HG03442 (cell line): ENCODE measurements around the gene AZU1.
"Not testable (repeated sequence)": the region's sequence is repeated elsewhere in the genome, so short reads cannot be mapped to it uniquely, and the experiment has no call there.

Experiments used
- ATAC-seq: cut with Tn5 transposase; IDR thresholded peaks from one replicate; pipeline ENCODE4 v1.9.1; 2021; ENCODE audit warnings: mild to moderate bottlenecking, moderate library complexity; ENCODE audit not compliant: unreplicated experiment

The AZU1 gene

DNA sequence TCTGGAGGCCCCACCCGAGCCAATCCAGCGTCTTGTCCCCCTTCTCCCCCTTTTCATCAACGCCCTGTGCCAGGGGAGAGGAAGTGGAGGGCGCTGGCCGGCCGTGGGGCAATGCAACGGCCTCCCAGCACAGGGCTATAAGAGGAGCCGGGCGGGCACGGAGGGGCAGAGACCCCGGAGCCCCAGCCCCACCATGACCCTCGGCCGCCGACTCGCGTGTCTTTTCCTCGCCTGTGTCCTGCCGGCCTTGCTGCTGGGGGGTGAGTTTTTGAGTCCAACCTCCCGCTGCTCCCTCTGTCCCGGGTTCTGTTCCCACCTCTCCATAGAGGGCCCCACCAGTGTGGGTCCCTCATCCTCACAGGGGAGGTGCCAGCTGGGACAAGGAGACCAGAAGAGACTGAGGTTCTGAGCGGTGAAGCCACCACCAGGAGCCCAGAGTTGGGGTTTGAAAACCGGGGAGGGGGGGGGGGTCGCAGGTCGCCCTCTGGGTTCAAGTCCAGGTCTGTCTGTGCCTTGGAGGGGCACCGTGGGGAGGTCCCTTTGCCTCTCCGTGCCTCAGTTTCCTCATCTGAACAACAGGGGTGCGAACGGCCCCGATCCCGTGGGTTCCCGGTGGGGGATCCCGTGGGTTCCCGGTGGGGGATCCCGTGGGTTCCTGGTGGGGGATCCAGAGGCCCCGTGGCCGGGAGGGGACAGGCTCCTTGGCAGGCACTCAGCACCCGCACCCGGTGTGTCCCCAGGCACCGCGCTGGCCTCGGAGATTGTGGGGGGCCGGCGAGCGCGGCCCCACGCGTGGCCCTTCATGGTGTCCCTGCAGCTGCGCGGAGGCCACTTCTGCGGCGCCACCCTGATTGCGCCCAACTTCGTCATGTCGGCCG, 24.7 kb downstream of the AZU1 start, which contains the start of gene ELANE:
TSS of gene ELANE (plus strand) at position 168 of the 878 bp plus-strand sequence. CDS start at position 194, 26 bp downstream.
- no peak for ATAC-seq

DNA sequence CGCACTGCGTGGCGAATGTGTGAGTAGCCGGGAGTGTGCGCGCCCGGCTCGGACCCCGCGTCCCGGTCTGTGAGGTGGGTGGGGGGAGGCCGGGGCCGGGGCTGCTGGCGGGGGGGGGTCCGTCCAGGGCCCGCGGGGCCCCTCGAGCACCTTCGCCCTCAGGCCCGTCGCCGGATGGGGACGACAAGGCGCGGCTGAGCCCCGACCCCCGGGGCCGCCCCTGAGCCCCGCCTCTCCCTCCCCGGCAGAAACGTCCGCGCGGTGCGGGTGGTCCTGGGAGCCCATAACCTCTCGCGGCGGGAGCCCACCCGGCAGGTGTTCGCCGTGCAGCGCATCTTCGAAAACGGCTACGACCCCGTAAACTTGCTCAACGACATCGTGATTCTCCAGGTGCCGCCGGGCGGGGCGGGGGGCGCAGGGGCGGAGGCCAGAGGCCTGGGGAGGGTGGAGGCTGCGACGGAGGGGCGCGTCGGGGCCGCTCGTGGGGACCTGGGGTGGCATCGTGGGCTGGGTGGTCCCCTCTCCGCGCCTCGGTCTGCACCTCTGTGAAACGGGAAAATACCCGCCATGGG, 25.5 kb downstream of the AZU1 start:
- ATAC-seq = no peak

DNA sequence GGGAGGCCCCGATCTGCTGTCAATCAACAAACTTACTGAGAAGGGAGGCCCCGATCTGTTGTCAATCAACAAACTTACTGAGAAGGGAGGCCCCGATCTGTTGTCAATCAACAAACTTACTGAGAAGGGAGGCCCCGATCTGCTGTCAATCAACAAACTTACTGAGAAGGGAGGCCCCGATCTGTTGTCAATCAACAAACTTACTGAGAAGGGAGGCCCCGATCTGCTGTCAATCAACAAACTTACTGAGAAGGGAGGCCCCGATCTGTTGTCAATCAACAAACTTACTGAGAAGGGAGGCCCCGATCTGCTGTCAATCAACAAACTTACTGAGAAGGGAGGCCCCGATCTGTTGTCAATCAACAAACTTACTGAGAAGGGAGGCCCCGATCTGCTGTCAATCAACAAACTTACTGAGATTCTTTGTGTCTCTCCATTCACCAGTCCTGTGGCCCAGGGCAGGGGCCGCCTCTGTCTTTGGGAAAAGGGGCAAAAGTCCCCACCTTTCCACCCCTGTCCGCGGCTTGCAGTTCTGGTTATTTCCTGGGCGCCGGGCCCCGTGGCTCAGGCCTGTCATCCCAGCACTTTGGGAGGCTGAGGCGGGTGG, 26.1 kb downstream of the AZU1 start:
- ATAC-seq = not testable (repeated sequence)

DNA sequence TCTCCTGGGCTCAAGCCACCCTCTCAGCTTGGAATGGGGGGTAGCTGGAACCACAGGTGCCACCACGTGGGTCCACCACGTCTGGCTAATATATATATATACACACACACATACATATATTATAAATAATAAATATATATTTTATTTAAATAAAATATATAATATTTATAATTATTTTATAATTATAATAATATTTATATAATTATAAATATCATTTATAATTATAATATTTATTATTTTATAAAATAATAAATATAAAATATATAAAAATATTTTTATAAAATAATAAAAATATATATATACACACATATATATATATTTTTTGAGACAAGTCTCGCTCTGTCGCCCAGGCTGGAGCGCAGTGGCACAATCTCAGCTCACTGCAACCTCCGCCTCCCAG, 26.9 kb downstream of the AZU1 start:
- ATAC-seq = no peak

DNA sequence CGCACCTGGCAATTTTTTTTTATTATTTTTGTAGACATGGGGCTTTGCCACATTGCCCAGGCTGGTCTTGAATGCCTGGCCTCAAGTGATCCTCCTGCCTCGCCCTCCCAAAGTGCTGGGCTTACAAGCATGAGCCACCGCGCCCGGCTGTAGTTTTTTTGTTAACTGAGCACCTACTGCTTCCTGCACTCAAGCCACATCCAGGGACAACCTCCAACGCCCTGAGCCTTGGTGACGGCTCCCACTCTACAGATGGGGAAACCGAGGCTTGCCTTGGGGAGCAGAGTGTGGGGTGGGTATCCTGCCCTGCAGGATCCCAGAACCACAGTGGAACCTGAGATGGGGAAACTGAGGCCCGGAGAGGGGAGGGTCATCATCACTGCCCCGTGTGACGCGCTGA, 27.5 kb downstream of the AZU1 start:
- ATAC-seq = no peak

DNA sequence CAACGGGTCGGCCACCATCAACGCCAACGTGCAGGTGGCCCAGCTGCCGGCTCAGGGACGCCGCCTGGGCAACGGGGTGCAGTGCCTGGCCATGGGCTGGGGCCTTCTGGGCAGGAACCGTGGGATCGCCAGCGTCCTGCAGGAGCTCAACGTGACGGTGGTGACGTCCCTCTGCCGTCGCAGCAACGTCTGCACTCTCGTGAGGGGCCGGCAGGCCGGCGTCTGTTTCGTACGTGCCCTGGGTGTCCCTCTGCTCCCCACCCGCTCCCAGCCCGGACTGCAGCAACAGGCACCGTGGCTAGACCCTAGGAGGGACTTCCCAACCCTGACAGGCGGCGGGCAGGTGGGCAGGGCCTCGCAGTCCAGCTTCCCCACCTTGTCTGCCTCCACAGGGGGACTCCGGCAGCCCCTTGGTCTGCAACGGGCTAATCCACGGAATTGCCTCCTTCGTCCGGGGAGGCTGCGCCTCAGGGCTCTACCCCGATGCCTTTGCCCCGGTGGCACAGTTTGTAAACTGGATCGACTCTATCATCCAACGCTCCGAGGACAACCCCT, 28.0 kb downstream of the AZU1 start:
- no peak for ATAC-seq

DNA sequence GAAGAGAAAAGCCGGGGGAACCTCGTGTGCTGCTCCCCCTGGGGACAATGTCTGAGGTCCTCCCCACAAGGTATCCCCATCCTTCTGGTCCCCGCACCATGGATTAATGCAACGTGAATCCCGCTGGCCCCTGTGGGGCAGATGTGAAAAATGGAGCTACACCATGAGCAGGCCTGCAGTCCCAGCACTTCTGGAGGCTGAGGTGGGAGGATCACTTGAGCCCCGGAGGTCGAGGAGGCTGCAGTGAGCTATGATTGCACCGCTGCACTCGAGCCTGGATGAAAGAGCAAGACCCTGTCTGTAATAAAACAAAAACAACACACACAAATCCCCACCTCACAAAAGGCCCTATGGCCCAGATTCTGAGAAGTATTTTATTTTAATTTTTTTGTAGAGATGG, 30.6 kb downstream of the AZU1 start:
- no peak for ATAC-seq

DNA sequence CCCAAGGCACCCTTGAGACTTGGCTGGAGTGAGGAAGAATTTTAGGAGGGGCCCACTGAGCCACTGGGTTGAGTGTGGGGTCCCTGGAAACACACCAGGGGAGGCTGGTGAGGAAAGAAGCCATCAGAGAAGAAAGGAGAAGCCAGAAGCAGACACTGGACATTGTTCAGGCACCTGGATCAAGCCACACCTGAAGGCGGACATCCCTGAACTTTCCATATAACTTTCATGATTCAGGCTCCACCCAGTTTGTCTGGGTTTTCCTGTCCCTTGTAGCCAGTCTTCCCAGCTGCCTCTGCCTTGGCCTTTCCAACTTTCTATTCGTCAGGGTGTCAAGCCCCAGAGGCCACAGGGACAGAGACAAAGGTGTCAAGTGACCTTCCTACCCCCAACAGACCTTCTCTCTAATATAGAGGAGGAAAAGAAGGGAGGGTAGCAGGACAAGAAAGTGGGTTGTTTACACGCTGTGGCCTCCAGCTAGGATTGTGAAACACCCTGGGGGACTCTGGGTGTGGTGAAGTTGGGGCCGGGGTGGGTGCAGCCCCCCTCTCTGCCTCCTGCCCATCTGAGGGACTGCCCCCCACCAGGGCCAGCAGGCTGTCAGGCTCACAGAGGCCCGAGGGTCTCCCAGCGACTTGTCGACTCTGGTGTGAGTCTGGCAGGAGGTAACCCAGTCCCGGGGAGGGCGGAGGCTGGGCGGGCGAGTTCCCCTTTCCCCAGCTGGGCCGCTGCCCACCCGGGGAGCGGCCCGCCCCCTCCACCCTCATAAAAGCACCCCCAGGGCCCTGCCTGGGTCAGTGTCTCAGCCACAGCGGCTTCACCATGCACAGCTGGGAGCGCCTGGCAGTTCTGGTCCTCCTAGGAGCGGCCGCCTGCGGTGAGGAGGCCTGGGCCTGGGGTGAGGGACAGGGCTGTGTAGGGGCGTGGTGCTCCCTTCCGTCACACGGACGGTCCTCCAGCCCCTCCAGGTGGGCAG, 31.5 kb downstream of the AZU1 start, which contains the start of gene CFD:
TSS of gene CFD (plus strand) at position 797 of the 976 bp plus-strand sequence. CDS start at position 823, 26 bp downstream.
- no peak for ATAC-seq

DNA sequence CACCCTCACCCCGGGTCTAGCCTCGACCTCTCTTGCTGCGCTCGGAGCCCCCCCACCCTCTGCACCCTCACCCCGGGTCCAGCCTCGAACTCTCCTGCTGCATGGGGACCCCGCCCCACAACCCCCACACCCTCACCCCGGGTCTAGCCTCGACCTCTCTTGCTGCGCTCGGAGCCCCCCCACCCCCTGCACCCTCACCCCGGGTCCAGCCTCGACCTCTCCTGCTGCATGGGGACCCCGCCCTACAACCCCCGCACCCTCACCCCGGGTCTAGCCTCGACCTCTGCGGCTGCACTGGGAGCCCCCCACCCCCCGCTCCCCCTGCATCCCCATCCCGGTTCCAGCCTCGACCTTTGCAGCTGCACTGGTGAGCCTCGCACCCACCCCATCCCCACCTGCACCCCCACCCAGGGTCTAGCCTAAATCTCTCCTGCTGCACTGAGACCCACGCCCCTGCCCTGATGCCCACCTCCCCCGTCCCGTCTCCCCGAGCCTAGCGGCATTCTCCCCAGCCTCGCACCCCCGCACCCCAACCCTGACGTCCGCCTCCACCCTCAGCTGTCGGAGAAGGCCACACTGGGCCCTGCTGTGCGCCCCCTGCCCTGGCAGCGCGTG, 33.6 kb downstream of the AZU1 start:
- ATAC-seq = no peak

DNA sequence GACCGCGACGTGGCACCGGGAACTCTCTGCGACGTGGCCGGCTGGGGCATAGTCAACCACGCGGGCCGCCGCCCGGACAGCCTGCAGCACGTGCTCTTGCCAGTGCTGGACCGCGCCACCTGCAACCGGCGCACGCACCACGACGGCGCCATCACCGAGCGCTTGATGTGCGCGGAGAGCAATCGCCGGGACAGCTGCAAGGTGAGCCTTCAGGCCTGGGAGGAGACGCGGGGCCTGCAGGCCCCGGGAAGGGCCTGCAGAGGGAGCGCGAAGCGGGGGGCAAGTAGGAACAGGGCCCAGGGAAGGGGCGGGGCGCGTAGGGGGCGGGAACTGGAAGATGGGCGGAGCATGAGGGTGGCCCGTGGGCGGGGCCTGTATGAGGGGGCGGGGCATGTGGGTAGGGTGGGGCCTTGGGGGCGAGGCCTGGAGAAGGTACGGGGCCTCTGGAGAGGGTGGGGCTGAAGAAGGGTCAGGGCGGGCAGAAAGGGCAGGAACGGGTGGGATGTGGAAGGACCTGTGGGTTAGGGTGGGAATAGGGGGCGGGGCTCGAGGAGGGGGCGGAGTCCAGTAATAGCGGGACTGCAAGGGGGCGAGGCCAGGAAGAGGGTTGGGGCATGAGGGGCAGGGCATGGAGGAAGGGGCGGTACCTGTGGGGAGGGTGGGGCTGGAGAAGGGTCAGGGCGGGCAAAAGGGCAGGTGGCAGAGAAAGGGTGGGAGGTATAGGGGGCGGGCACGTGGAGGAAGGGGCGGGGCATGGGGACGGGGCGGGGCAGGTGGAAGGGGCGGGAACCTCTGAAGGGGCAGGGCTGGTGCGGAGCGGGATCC, 34.3 kb downstream of the AZU1 start:
- no peak for ATAC-seq

DNA sequence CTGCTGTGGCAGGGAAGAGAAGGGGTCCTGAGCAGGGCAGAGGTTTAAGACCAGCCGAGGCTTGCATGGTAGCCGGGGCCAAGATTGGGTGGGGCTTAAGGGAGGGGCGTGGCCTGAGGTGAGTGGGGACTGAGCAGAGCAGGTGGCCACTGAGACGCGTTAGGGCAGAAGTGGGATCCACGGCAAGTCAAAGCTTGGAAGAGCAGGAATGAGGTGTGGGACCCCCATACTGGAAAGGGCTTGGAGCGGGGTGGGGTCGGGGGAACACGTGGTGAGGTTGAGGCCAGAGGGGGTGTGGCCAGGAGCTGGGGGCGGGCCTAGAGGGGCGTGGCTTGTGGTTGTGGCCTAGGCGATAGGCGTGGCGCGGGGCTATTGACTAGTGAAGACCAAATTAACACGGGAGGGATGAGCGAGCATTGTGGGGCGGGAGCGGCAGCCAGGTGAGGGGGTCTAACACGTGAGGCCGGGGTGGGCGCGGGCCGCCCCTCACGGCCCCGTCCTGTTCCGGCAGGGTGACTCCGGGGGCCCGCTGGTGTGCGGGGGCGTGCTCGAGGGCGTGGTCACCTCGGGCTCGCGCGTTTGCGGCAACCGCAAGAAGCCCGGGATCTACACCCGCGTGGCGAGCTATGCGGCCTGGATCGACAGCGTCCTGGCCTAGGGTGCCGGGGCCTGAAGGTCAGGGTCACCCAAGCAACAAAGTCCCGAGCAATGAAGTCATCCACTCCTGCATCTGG, 35.1 kb downstream of the AZU1 start:
- no peak for ATAC-seq

DNA sequence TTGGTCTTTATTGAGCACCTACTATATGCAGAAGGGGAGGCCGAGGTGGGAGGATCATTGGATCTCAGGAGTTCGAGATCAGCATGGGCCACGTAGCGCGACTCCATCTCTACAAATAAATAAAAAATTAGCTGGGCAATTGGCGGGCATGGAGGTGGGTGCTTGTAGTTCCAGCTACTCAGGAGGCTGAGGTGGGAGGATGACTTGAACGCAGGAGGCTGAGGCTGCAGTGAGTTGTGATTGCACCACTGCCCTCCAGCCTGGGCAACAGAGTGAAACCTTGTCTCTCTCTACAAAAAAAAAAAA, 35.6 kb downstream of the AZU1 start:
- ATAC-seq = no peak

DNA sequence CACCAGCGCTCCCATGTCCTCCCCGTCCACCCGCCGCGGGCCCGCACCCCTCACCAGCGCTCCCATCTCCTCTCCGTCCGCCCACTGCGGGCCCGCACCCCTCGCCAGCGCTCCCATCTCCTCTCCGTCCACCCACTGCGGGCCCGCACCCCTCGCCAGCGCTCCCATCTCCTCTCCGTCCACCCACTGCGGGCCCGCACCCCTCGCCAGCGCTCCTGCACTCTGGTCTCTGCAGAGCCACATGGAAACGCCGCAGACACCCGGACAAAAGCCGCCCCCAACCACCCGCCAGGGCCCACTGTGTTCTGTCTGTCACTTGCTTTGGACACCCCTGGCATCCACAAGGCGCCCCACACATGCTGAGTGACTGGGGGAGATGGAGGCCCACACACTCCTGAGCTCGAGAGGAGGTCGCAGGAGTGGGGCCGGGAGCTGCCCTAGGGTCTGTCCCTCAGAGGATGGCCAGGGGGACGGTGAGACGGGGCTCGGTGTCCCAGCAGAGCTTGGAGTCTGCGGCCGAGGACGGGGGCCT, 39.2 kb downstream of the AZU1 start:
- ATAC-seq = no peak

DNA sequence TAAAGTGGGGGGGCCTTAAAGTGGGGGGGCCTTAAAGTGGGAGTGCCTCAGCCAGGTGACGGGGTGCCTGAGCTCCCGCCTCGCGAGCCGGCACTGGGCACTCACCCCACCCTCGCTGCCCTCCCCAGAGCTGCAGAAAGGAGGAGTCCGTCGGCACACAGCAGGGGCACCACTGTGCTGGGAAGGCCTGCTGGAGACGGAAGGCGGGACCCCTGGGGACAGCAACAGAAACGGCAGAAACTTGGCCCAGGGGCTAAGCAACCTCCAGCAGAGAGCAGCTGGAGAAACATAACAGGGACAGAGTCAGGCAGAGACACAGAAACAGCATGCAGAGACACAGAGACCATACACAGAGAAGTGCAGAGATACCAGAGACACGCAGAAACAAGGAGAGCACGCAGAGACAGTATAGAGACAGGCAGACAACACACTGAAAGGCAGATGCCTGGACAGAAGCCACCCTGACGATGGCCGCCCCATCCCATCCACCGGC, 39.7 kb downstream of the AZU1 start:
- no peak for ATAC-seq

DNA sequence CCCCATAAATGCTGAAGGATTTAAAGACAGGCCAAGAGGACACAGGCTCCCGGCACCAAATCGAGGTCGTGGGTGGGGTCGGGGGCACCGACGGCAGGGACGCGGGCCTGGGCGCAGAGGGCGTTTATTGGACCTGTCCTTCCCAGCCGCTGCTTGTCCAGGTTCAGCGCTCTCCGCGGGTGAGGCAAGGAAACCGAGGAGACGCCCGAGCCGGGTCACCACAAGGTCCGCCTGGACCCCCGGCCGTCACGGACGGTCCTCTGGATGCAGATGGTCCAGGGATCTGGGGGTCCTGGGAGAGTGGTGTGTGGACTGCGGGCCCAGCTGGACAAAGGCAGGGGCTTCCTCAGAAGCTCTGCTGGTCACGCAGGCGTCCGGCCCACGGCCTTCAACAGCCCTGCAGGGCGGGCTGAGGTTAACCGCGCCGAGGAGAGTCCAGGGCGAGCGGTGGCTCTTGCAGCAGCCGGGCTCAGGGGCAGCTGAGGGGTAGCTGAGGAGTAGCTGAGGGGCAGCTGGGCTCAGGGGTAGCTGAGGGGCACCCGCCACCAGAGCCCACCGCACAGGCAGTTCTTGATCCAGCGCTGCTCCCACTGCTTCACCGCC, 40.3 kb downstream of the AZU1 start:
- ATAC-seq = no peak

DNA sequence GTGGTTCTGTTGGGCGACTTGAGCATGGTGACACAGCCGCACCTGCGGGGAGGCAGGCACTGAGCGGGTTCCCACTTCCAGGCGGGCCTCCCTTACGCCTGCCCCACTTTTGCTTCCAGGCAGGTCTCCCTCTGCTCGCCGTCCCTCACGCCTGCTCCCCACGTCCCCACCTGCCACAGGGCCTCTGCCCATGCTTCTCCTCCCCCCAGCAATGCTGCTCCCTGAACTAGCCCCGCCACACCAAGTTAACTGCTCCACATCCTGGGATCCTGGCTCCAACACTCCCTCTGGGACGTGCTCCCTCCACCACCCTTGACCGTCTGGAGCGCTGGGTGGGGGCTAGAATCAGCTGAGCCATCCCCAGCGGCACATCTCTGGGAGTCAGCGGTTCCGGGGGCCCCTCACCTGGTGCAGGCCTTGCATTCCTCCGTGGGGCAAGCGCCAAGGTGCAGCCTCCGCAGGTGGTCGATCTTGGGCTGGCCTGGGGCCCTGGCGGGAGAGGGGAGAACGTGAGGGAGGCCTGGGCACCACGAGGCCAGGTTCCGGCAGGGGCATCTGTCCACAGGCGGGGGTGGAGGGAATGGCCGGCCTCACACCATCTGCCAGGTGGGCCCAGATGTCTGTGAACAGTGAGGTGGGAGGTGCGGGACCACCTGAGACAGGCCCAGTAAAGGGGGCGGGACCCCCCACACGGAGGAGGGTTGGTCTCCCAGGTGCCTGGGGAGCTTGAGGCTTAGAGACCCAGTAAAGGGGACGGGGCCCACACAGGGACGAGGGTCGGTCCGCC, 41.0 kb downstream of the AZU1 start:
- no peak for ATAC-seq
